ENCODE results near the gene GSTM1.

Gene GSTM1

GRCh38 chr1:109739738-109740614 lies 52.4 kb downstream of the GSTM1 start:
- Histone ChIP-seq H3K4me3 (ENCODE audit: low read depth in 1 of 2, low read length in 1 of 2) (peak overlapping the region; percentile 67 to 83), H3K9me3 (no peaks in the 10 kb centered on the region), H3K36me3 (no peaks in the 10 kb centered on the region), H3K27ac (no peak overlapping the region), H3K4me1 (ENCODE audit: control insufficient read depth in 1 of 2, insufficient read depth in 1 of 2, low read depth in 1 of 2, low read length in 1 of 2) (peaks cover 6 to 12% of the 10 kb centered on the region in 2 experiments), H3K27me3 (peaks cover 56% of the 10 kb centered on the region)
- TF ChIP-seq CTCF (IDR thresholded peaks at IDR 0.05): no peak

GRCh38 chr1:109740615-109741373 lies 53.2 kb downstream of the GSTM1 start, which contains the start of gene GSTM3:
Gene GSTM3 (minus strand): TSS chr1:109741038. CDS start chr1:109740287, 751 bp downstream.
- Histone ChIP-seq H3K27me3 (peaks cover 56% of the 10 kb centered on the region), H3K36me3 (no peaks in the 10 kb centered on the region), H3K4me1 (ENCODE audit: control insufficient read depth in 1 of 2, insufficient read depth in 1 of 2, low read depth in 1 of 2, low read length in 1 of 2) (peaks cover 6 to 12% of the 10 kb centered on the region in 2 experiments), H3K27ac (no peak within 1 kb of the TSS), H3K4me3 (ENCODE audit: low read depth in 1 of 2, low read length in 1 of 2) (peak within 1 kb of the TSS; percentile 67 to 83), H3K9me3 (no peaks in the 10 kb centered on the region)
- no peak for TF ChIP-seq CTCF (IDR thresholded peaks at IDR 0.05)

All from neutrophil (primary cell).